ENCODE data around the gene MEST.
"Not testable (repeated sequence)": the region's sequence is repeated elsewhere in the genome, so short reads cannot be mapped to it uniquely, and the experiment has no call there.

MEST gene, protein sequence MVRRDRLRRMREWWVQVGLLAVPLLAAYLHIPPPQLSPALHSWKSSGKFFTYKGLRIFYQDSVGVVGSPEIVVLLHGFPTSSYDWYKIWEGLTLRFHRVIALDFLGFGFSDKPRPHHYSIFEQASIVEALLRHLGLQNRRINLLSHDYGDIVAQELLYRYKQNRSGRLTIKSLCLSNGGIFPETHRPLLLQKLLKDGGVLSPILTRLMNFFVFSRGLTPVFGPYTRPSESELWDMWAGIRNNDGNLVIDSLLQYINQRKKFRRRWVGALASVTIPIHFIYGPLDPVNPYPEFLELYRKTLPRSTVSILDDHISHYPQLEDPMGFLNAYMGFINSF

DNA sequence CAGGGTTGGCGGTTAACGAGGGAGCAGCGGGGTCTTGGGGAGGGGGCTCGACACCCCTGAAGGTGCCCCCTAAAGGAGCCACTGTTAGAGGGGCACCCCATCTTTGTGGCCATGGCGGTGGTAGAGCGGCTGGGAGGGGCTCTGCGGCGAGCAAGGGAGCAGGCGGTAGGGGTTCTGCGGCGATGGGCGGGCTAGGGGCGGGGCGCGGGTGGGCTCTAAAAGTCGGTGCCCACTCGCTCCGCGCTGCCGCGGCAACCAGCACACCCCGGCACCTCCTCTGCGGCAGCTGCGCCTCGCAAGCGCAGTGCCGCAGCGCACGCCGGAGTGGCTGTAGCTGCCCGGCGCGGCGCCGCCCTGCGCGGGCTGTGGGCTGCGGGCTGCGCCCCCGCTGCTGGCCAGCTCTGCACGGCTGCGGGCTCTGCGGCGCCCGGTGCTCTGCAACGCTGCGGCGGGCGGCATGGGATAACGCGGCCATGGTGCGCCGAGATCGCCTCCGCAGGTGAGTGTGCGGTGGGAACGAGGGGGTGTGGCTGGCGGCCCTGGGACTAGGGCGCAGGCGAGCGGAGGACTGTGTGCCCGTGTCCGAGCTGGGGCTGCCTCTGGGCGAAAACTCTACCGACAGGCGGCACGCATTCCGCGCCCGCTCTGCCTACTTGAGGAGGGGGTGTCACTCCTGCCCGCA lies at the start of gene MEST:
Gene MEST, plus strand, starts transcription at position 245 of the 682 bp plus-strand sequence. Its CDS starts 229 bp downstream, at position 474.
- peak; percentile 83 for DNase-seq (ENCODE audit: low spot score)

DNA sequence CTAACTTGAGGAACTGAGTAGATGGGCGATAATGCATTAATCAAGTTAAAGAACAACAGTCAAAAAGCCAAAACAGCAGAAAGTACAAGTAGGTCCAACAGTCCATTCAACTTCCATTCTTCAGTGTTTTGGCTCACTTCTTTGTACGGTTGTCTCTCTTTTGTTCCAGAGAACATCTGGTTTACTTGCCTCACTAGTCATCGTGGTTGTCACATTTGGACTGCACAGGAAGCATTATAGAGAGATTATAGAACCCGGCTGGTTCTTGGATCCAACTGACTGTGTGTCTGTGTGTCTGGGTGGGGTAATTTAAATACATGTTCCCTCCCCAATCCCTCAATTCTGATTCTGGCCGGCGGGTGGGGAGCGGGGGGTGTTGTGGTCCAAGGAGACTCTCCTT lies 49.3 kb upstream of the MEST start:
- DNase-seq (ENCODE audit: low spot score), result no peak

DNA sequence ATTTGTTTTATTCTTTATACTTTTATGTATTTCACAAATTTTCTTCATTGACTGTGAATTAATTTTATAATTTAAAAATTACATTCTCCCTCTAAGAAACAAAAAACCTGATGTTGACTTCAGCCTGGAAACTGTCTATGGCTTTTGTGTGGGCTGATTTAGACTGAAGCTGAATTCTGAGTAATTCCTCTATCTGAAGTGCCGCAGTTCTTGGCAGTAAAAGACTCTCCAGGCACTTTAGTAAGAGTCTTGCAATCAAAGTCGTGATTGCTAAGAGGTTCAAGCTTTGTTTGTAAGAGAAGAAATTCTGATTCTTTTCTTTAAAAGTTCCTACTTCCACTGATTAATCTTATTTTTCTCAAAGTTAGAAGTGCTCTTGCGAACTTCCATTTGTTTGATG lies 47.7 kb upstream of the MEST start:
- no peak for DNase-seq (ENCODE audit: low spot score)

DNA sequence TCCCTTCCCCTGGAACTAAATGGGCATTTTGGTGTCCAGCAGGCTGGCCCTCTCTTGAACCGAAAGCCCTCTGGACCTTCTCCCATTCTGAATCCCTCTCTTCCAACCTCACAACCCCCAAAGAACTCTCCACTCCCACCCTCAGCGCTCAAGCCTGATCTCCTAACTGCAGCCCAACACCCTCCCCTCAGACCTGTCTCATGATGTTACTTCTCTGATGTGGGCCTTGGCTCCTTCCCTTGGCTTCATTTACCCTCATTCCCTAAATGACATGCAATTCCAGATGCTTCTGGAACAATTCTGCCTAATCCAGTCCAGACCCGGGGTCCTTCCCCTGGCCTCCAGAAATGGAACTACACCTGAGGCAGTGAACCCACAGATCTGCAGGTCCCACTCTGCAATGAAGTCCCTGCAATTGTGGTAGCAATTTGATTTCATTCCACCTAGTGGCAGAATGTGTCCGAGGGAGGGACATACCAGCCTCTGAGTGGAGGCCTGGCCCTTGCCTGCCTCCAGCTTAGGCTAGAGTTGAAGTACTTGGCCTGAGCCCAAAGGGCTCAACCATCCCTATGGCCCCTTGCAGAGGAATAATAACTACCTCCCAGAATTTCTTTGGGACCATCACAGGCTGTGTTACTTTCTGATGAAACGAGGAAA lies 47.0 kb upstream of the MEST start:
- no peak for DNase-seq (ENCODE audit: low spot score)

DNA sequence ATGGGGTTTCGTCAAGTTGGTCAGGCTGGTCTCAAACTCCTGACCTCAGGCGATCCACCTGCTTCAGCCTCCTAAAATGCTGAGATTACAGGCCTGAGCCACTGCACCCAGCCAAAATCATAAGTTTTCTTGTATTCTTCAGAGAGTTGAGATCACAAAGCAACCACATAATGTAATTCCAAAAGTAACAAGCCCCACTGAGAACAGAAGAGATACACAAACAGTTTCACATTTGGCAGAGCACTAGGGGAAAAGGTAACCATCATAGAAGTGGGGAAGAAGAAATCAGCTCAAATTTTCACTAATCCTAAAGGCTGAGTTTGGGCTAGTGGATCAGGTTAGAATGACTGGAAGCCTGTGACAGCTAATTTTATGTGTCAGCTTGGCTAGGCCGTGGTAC lies 45.6 kb upstream of the MEST start:
- DNase-seq (ENCODE audit: low spot score), result no peak

DNA sequence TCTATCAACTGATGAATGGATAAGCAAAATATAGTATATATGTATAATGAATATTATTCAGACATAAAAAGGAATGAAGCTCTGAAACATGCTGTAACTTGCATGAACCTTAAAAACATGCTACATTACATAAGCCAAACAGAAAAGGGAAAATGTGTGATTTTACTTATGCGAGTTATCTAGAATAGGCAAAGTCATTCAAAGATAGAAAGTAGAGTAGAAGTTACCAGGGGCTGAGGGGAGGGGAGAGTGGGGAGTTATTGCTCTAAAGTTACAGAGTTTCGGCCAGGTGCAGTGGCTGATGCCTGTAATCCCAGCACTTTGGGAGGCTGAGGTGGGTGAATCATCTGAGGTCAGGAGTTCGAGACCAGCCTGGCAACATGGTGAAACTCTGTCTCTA lies 40.5 kb upstream of the MEST start:
- DNase-seq (ENCODE audit: low spot score), result not testable (repeated sequence)

DNA sequence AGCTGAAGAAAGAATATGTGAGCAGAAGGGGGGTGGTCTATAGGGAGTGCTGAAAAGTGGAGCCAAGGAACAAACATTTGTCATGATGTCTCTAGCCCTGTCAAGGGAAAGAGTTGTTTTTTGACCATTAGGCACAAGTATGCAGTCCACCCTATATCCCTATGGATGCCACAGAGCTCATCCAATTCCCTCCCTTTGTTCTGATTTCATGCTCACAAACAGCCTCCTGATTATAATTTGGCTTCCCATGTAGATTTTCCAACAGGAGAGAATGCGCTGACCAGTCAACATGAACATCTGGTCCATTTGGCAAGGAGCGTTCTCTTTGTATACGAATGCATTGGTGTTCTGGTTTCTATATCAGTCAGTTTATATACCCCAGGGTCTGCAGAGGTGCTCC lies 38.9 kb upstream of the MEST start:
- DNase-seq (ENCODE audit: low spot score), result peak; percentile 81

DNA sequence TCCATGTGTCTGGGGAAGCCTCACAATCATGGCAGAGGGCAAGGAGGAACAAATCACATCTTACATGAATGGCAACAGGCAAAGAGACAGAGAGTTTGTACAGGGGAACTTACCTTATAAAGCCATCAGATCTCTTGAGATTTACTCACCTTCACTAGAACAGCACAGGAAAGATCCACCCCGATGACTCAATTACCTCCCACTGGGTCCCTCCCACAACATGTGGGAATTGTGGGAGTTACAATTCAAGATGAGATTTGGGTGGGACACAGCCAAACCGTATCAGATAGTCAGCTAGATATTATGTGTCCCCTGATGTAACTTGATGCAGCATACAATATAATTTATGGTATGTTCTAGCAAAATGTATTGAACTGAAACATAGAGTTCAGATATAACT lies 36.9 kb upstream of the MEST start:
- DNase-seq (ENCODE audit: low spot score), result no peak

DNA sequence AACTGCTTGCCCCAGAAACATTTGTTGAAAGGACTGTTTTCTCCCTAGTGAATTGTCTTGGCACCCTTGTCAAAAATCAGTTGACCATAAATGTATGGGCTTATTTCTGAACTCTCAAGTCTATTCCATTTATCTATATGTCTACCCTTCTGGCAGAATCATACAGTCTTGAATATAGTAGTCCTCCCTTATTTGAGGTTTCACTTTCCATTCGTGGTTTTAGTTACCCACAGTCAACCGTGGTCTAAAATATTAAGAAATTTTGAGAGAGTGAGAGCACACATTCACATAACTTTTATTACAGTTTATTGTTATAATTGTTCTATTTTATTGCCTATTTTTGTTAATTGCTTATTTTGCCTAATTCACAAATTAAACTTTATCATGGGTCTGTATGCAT lies 33.6 kb upstream of the MEST start:
- no peak for DNase-seq (ENCODE audit: low spot score)

DNA sequence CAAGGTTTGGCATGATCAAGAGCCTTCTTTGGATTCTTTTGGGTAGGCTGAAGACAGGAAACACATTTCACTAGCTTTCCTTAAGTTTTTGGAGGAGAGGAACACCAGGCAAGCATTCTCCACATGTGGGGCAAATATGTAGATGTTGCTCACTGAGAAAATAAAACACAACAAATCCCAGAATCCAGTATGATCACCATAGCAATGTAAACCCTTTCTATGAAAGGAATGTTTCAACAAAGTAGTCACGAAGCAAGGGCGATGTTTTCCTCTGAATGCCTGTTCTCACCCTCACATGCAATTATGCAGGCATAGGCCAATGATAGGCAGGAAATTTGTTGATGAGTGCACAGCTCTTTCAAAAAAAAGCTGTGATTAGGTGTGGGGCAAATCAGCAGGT lies 30.6 kb upstream of the MEST start:
- no peak for DNase-seq (ENCODE audit: low spot score)

DNA sequence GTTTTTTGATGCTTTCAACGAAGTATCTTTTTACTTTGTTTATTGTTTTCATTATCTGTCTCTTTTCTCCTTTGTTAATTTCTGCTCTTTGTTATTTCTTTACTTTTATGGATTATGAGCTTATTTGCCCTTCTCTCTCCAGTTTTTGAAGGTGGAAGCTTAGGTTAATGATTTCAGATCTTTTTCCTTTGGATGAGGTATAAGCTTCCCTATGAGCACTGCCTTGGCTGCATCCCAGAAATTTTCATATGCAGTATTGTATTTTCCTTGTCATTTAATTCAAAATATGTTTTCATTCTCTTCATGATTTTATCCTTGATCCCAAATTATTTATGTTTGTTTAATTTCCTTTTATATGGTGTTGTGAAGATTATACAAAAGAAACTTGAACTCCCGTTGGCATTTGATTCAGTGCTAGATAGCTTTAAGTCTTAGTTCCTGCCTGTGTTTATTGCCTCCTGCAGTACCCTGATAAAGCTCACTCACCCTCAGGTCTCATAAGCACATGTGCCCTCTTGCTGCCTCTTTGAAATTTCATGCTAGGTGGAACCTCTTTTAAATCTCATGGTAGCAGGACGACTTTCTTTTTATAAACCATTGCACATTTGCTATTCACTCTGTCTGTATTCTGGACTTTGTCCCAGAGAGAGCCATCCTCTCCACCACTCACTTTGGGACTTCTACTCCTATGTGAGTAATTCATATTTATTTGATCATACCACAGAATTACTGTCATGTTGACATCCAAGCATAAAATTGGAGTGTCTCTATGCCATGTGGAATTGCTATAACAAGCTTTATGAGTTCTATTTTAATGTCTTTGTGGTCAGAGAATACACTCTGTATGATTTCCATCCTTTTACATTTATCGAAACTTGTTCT lies 28.1 kb upstream of the MEST start:
- no peak for DNase-seq (ENCODE audit: low spot score)

DNA sequence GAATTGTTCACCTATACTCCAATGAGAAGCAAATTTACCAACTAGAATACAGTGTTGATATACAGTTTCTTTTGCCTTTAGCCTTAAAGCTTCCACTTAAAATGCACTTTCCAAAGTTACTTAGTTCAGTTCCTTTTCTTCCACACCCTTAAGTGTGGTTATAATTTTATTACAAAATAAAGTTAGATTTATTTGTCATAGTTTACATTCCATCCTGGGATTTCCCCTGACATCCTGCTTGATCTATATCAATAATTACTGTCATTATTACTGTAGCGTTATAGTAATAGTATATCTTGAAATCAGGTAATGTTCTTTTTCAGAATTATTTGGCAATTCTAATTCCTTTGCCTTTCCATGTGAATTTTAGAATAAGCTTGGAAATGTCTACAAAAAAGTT lies 23.3 kb upstream of the MEST start:
- no peak for DNase-seq (ENCODE audit: low spot score)

DNA sequence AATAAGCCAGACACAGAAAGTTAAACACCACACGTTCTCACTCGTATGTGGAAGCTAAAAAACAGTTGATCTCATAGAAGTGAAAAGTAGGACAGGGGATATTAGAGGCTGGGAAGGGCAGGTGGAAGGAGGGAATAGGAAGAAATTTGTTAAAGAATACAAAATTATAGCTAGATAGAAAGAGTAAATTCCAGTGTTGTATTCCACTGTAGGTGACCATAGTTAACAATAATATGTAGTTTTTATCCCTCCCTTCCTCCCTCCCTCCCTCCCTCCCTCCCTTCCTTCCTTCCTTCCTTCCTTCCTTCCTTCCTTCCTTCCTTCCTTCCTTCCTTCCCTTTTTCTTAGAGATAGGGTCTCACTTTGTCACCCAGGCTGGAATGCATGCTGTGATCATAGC lies 19.9 kb upstream of the MEST start:
- DNase-seq (ENCODE audit: low spot score), result no peak

DNA sequence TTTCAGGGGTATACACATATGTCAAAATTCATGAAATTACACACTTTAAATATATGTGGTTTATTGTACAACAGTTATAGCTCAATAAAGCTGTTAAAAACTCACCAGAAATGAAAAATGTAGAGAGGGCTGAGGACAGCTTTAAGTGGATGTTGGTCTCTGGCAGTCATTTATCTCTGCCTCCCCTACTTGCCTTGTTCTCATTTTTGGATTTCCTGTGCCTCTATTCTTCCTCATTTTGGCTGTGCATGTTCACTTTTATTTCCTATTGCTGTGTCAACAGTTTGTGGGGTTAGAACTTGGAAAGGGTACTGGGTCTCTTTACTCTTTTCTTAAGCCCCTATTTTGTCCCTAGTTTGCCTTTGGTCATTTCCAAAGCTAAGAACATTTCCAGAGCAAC lies 18.6 kb upstream of the MEST start:
- DNase-seq (ENCODE audit: low spot score), result no peak

DNA sequence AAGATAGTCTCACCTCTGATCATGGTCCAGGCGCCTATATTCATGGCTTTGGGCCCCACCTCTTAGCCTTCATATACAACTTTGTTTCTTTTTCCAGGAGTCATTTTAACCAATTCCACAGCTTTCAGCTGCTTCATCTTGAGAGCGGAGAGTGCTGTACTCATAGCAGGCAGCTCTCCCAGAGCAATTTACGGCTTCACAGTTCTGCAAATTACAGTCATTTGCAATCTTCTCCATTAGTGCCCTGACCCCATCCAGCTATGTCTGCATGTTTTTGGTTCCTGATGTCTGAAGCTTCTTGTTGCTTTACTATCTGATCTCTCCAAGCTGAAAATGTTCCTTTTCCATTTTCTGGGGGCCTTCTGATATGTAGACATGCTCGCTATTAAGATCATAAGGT lies 18.0 kb upstream of the MEST start:
- no peak for DNase-seq (ENCODE audit: low spot score)

DNA sequence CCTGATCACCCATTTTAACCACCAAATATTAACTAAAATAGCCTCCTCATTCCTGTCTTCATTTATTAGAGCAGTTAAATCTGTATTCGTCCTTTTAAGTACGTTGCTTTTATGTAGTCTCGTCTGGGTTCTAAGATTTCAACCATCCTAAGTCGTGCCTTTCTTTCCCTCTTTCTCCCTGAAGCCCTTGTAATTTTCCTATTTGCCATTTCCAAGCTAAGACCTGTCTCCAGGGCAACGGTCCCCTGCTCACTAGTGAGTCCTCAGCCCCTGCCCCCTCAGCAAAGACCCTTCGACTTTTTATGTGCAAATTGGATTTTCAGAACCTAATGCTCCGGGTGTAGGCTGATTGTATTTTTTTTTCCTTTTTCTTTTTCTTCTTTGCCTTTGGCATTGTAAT lies 16.1 kb upstream of the MEST start:
- no peak for DNase-seq (ENCODE audit: low spot score)

DNA sequence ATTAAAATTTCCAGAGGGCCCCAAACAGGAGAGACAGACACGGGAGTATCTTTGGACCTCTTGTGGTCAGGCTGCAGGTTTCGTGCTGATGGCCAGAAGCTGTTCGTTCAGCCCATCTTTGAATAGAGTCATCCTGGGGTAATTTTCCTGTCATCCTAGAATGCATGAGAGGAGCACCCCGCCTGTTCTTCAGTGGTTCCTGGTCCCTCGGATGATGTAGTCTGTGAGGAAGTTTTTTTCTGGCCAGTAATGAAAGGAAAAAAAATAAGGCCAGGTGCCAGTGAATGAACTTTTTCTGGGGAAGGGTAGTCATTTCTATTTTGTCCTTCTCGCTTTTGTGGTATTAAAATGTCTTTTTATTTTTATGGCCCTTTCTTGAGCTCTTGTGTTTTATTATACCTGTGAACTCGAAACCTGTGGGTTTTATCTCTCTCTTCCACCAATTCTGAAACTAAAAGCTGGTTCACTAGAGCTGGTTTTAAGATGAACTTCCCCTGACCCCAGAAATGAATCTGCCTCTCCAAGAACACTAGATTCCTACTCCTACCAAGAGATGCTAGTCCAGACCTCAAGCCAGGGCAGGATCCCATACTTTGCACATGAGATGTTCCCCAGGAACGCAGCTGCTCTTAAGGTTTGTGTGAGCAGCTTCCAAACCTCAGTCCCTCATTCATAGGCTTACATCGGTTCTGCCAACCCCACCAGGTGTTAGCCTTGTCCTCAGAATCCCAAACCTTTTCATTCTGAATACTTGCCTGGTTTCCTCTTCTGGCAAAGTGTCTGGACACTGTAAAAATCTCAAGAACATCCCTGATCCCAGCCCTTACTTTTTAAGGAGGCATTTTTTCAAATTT lies 15.4 kb upstream of the MEST start:
- DNase-seq (ENCODE audit: low spot score), result no peak

DNA sequence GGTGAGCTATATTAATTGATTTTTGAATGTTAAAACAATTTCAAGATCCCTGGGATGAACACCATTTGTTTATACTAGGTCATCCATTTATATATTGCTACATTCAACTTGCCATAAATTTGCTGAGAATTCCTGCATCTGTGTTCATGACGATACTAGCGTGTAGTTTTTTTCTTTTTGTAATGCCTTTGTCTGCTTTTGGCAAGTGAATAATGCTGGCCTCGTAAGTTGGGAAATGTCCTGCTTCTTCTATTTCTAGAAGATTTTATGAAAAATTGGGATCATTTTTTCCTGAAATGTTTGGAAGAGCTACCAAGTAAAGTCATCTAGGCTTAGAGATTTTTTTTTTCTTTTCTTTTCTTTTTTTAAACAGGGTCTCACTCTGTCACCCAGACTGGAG lies 12.9 kb upstream of the MEST start:
- DNase-seq (ENCODE audit: low spot score), result no peak

DNA sequence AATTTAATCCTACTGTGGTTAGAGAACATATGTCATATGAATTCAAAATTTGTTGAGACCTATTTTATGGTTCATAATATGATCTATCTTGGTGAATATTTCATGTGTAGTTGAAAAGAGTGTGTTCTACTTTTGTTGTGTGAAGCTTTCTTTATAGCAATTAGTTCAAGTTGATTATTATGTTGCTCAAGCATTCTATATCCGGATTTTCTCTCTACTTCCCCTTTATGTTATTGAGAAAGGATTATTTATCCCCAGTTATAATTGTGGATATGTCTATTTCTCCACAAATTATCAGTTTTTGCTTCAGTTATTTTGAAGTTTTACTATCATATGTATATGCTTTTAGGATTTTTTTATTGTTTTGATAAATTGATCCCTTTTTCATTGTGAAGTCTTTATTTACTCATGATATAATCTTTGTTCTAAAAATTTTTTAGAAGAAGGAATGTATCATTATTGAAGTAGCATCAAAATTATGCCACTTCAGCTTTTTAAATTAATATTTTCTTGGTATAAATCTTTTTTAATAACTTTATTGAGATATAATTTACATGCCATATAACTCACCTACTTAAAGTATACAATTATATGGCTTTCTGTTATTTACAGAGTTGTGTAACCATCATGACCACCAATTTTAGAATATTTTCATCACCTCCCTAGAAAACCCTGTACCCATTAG lies 12.0 kb upstream of the MEST start:
- DNase-seq (ENCODE audit: low spot score), result no peak

DNA sequence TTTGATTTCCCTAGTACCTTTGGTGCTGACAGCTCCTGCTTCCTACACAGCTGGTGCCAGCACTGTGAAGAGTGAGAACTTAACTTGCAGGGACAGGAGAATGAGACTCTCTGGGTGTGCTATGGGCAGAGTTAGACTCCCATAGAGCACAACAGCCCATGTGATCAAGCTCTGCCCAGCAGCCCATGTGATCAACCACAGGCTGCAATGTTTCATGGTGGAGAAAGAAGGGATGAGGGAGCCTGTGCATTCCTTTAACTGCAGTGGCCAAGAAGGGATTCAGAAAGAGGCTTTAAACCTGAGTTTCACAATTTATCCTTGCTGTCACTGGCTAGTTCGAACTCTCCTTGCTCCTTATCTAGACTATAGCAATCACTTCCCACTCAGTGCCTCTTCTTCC lies 10.0 kb upstream of the MEST start:
- no peak for DNase-seq (ENCODE audit: low spot score)

DNA sequence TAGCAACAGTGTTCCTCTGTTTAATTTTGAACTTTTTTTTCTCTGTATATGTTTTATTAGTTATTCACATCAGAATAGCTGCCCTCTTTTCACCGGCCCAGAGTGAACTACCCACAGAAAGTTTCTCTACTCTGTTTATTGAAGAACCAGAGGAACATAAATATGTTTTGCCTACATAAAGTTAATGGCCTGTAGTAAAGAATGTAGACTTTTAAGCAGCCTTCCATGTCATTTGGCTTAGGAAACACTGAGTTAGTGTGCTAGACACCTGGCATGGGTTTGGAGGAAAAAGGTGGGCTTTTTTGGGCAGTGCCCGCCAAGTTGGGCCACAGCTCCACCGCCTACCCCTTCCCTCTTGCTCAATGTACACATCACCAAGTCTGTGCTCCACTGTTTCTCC lies 8.9 kb upstream of the MEST start:
- no peak for DNase-seq (ENCODE audit: low spot score)
